ENCODE results near the gene PECR. TPM values are rescaled to one million over a fixed set of nuclear protein-coding genes. Genes with fewer than 3 reads are reported as not detected.

The PECR gene
- total and polyA plus RNA-seq, 12 donors, result 5.3 to 22.2 (median 10.7) TPM

GRCh38 chr2:216072473-216072872 is 9.1 kb downstream of the PECR start:
- H3K4me1 ChIP-seq (replicated peaks in 1 of 2), result peaks cover 0 to 4% of the 10 kb centered on the region in 2 donors
- no peak overlapping the region for H3K27ac ChIP-seq
- DNase-seq, result no peak
- TF ChIP-seq CTCF (IDR thresholded peaks at IDR 0.05) (no peak), POLR2A (IDR thresholded peaks at IDR 0.05) (no peak)
- H3K9me3 ChIP-seq (replicated peaks in 1 of 3), result no peaks in the 10 kb centered on the region
- H3K4me3 ChIP-seq, result no peak overlapping the region
- intact Hi-C loops (cut with DNase I), result no loop called here
- no peaks in the 10 kb centered on the region for H3K27me3 ChIP-seq
- no peaks in the 10 kb centered on the region for H3K36me3 ChIP-seq (replicated peaks in 1 of 2)

DNA sequence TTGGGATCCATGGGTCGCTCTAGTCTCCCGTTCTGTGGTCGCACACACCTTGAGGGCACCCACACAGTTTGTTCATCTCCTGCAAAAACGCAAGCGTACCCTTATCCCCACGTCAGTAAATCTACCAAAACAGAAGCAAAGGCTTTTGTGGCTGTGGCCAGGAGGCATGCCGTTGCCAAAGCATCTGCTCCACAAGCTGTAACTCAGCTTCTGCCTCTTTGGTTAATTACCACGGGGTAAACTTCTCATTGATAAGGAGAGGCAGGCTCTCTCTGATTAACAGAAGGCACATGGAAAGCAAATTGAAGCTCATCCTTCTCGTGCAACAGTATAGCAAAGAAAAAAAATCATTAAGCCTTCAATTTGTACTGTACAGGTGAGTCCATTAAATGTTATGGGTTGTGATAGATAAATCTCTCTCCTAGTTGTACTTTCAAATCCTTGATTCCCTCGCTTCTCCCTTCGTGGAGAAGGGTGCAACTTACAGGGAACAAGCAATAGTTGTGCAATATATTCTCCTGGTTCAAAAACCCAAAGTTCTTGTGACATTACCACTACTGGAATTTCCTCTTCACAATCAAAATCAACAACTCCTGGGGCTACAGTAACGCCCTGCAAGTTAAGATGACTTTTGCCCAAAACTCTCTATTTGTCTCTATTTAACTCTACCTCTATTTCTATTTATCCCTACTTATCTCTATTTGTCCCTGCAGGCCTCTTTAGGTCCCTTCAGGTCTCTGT is 10.3 kb downstream of the PECR start:
- TF ChIP-seq CTCF (IDR thresholded peaks at IDR 0.05) (no peak), POLR2A (IDR thresholded peaks at IDR 0.05) (no peak)
- Histone ChIP-seq H3K9me3 (replicated peaks in 1 of 3) (no peaks in the 10 kb centered on the region), H3K4me3 (no peak overlapping the region), H3K27me3 (no peaks in the 10 kb centered on the region), H3K27ac (no peak overlapping the region), H3K4me1 (replicated peaks in 1 of 2) (peaks cover 4 to 6% of the 10 kb centered on the region in 2 donors), H3K36me3 (replicated peaks in 1 of 2) (no peaks in the 10 kb centered on the region)
- no peak for DNase-seq
- intact Hi-C loops (cut with DNase I), result no loop called here
- WGBS, 4 donors, result 86 to 92% (median 89%) methylated on average over 12 of the region's 12 CpGs

- H3K4me1 ChIP-seq (replicated peaks in 1 of 2), result peaks cover 4 to 6% of the 10 kb centered on the region in 2 donors
- intact Hi-C loops (cut with DNase I), result no loop called here
- no peak for DNase-seq
- no peak overlapping the region for H3K4me3 ChIP-seq
- H3K9me3 ChIP-seq (replicated peaks in 1 of 3), result no peaks in the 10 kb centered on the region
- H3K27me3 ChIP-seq, result no peaks in the 10 kb centered on the region
- no peak for TF ChIP-seq CTCF (IDR thresholded peaks at IDR 0.05)
- no peak for TF ChIP-seq POLR2A (IDR thresholded peaks at IDR 0.05)
- 83 to 92% (median 88%) methylated on average over 6 of the region's 6 CpGs for WGBS, 4 donors
- H3K36me3 ChIP-seq (replicated peaks in 1 of 2), result no peaks in the 10 kb centered on the region
- no peak overlapping the region for H3K27ac ChIP-seq
Measured at GRCh38 chr2:216070195-216070594, 11.4 kb downstream of the PECR start.

DNA sequence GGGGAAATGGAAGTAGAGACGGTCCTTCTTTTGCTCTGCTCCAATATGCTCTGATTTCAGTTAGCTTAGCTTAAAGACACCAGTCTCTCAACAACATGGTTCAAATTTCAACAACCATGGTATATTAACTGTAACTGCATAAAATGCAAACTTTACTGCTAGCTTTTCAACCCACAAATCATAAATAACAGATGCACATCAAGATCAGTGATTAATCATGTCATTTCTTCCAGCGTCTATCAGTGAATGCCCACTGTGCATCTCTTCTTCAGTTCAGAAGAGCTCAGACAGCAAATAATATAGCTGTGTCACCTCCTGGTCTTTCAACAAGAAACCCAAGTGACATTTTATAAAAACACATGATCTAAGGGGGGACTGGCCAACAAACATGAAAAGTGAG is 12.6 kb downstream of the PECR start:
- Histone ChIP-seq H3K27me3 (no peaks in the 10 kb centered on the region), H3K27ac (no peak overlapping the region), H3K4me1 (replicated peaks in 1 of 2) (peaks cover 4 to 6% of the 10 kb centered on the region in 2 donors), H3K4me3 (no peak overlapping the region), H3K36me3 (replicated peaks in 1 of 2) (peaks cover 0 to 7% of the 10 kb centered on the region in 2 donors), H3K9me3 (replicated peaks in 1 of 3) (no peaks in the 10 kb centered on the region)
- intact Hi-C loops (cut with DNase I), result no loop called here
- TF ChIP-seq CTCF (IDR thresholded peaks at IDR 0.05) (no peak), POLR2A (IDR thresholded peaks at IDR 0.05) (no peak)
- DNase-seq, result no peak
- whole genome bisulfite sequencing, 4 donors, result 80 to 89% (median 83%) methylated on average over 2 of the region's 2 CpGs
